GF-D8 (cell line): ENCODE data around the gene WNT1.

Experiments used
- DNase-seq: peaks from one replicate; lab custom pipeline; 2025; lab: John Stamatoyannopoulos, UW

The WNT1 gene

DNA sequence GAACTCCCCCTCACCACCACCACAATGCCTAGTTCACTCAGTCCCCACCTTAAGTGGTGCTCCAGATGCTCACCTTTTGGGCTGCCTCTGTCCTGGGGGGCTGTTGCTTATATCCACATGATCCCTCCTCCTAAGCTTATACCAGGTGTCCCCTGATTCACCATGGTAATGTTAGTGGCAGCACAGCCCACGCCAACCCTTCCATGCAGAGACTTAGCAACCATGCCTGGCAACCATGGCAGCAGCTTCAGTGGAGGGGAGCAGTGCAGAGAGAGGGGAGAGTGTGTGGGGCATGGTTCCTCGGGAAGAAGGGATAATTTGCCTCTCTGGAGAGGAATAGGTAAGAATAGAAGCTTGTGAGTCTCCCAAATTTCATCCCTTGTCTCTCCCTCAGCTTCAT is 22.2 kb downstream of the WNT1 start:
- no peak for DNase-seq

DNA sequence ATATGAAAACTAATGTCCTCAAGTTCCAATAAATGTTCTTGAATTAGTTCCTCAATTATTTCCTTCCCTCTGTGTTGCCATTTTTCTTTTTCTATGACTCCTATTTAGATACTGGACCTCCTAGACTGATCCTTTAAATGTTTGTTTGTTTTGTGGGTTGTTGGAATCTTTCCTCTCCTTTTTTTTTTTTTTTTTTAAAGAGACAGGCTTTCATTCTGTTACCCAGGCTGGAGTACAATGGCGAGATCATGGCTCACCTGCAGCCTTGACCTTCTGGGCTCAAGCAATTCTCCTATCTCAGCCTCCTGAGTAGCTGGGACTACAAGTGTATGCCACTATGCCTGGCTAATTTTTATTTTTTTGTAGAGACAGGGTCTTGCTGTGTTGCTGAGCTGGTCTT is 30.8 kb downstream of the WNT1 start:
- DNase-seq: no peak

DNA sequence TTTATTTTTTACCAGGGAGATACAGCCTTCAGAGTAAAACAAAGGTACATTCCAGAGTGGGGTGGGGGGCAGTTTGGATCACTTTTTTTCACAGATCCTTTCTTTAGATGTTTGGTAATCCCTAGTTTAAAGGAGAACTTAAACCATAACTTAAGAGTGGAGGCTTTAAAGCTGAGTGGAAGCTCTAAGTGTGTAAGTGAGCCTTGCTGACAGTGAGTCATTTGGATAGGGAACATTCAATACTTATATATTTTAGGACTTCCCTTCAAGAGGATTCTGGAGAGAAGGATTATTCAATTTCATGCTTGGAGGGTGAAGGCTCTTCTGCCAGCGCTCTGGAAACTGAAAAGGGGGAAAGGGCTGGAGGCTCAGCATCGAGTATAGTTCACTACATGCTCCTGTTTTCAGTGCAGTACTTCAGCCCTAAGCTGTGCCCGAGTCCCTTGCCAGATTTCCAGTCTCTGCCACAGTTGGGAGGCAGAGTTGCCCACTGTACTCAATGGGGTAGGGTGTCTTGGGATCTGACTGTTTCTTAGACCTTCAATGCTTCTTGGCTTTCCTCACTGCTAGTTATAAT is 32.1 kb downstream of the WNT1 start:
- no peak for DNase-seq

DNA sequence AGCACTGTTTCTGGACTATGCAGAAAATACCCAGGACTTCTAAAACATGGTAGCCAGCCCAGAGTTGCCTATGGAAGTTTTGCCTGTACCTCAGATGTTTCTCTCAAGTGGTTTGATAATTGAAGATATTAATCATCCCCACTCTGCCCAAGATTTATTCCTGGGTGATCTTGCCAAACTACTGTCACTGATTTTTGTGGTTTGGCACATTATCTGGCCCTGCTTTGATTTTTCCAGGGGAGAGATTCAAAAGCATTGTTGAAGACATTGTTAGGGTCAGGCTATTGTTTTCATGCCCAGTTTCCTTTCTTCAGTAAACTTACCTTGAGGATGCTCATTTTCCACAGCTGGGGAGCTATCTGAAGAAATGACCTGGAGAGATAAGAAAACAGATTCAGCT is 34.6 kb downstream of the WNT1 start:
- no peak for DNase-seq

DNA sequence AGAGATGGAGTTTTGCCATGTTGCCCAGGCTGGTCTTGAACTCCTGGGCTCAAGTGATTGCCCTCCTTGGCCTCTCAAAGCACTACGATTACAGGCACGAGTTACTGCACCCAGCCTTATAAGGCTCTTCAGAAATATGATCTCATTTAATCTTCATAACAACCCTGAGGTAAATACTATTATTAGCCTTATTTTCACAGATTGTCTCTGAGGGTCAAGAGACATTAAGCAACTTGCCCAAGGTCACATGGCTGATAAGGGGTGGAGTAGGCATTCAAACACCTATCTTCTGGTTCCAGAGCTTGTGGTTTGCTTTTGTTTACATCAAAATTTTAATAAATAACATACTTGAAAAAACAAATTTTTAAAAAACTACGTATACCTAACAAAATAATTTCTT is 35.3 kb downstream of the WNT1 start:
- DNase-seq: no peak

DNA sequence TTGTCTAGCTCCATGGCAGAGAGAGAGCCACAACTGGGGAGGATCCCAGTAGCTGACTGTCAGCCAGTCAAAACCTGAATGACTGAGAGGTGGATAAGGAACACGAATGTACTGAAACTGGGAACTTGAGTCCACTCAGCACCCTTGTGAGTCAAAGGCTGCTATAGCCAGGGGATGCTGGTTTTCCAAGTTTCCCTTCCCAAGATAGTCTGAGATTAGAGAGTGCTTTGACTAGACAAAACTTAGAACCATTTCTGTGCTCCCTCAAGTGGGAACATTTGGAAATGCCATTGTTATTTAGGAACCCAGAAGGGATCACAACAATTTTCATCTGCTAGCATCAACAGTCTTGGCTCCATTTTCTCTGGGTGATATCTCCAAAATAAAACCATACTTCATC is 36.4 kb downstream of the WNT1 start:
- DNase-seq: no peak

DNA sequence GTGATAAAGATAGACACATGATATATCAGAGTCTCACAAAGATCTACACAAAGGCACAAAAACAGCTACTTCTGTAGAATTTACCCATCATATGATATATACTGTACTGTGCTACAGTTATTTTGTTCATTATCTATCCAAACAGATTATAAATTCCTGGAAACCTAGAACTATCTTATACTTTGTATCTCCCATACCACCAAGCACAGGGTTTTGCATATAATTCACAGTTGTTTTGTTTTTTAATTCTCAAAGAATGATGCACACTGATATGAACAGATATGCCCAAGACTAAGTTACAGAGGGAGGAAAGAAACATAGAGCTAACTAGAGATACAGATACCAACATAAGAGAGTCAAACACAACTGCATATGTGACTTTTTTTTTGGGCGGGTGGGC is 37.1 kb downstream of the WNT1 start:
- no peak for DNase-seq

DNA sequence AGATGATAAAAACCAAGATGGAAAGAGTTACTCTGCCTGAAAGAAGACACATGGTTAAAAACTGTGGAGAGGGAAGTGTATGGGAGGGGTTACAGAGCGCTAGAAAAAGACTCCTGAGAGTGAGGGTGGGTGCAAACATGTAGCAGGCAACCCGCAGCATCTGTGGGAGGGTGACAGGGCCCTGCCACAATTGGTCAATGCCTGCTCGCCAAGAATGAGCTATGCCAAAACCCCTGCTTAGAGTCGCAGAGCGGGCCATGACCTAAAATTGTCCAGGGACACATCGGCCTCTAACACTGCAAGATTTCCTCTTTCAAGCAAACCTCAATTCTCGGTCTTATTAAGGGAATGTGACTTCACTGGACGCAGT is 39.8 kb downstream of the WNT1 start:
- peak; percentile 38 for DNase-seq

DNA sequence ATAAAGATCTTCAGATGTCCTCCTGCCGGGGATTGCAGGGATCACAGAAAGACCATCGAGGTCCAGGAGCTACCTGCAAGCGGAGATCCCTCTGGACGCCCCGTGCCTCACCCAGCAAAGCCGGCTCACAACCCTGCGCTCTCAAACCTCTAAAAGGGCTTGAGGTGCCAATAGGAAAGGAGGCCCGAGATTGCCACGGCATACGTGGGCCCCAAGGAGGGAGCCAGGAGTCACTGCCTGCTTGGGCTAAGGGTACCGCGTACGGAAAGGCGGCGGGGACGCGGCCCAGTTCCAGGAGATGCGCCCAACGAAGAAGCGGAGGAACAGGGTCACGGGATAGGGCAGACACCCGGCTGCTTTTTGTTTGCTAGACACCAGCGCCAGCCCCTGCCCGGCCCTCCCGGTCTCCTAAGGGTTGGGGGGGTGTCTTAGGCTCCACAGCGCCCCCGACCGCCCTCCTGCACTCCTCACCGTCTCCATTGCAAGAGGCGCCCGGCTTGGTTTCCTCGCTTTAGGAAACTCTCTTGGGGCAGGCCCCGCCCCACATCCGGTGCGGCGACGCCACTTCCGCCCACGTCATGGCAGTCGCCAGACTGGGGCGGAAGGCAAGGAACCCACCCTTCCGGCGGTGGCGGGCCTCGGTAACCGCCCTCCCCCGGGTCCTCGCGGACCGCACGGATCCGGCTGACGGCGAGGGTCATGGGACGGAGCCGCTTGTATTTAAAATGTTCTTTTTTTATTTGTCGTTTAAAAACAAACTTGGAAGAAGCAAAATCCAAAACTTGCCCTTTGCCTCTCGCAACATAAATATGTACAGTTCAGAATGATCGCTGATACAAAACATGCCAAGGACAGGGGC is 40.4 kb downstream of the WNT1 start, which contains the start of gene PRKAG1:
PRKAG1 (minus strand) TSS at position 516 of the 859 bp plus-strand sequence; CDS start at position 480, 36 bp downstream.
- DNase-seq: peak; percentile 90

DNA sequence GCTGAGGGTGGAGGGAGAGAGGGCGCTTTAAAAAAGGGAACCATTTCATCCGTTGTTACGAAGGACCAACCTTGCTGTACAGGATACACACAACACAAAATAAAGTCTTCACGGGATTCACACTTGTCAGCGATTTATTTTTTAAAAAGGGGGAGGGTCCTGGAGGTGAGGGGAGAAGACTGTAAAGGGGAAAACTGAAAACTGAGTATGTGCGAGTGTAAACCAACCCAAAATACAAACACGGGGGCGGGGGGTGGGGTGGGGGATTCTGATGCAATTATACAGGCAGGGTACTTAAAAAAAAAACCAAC is 41.0 kb downstream of the WNT1 start:
- DNase-seq: peak; percentile 66

DNA sequence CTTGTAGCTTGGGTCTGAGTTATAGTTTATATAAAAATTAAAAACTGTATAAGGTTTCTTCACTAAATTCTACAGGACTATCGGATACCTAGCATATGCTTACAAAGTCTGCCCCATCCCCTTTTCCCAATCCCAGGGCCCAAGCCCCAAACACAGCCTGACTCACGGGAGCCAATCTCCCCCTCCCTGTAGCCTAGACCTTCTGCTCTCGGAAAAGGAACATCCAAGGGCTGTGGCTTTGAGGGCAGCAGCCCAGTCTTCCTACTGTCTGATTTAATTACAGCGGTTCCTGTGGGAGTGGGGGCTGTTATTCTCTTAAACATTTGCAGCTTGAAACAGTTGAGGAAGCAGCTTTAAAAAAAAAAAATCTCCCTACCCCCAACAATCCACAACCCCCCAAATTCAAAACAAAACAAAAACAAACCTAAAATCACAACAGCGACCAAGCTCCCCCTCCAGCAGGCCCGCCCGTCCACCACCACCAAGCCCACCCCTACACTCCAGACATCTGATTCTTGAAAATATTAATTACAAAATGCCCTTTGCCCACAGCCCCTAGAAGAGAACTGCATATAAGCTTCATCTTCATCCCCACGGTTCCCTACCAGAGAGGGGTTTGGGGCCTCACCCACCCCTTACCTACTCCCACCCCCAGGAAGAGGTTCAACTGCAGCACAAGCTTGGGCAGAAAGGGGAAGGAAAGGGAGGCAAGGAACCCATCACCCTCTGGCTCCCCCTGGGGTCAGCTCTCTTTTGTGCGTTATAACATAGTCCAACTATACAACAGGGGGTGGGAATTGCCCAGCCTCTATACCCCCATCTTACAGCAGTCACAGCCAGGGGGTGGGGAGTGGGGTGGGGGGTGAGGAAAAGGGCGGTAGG is 41.6 kb downstream of the WNT1 start:
- peak; percentile 62 for DNase-seq

DNA sequence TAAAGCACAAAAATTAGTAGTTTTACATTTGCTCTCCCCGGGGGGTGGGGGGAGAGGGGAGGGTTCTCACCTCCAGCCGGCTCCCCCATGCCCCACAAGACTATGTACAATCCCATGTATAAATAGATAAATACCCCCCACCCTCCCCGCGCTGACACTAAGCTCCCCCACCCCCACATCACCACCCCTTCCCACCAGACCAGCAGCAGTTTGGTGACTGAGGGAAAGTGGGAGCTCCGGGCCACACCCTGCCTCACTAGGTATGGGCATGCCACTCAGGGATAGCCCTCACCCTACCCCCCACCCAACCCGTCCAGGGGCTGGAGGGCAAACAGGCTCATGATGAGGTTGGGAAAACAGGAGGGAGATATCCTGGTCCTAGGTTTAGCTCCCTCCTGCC is 42.3 kb downstream of the WNT1 start:
- no peak for DNase-seq

DNA sequence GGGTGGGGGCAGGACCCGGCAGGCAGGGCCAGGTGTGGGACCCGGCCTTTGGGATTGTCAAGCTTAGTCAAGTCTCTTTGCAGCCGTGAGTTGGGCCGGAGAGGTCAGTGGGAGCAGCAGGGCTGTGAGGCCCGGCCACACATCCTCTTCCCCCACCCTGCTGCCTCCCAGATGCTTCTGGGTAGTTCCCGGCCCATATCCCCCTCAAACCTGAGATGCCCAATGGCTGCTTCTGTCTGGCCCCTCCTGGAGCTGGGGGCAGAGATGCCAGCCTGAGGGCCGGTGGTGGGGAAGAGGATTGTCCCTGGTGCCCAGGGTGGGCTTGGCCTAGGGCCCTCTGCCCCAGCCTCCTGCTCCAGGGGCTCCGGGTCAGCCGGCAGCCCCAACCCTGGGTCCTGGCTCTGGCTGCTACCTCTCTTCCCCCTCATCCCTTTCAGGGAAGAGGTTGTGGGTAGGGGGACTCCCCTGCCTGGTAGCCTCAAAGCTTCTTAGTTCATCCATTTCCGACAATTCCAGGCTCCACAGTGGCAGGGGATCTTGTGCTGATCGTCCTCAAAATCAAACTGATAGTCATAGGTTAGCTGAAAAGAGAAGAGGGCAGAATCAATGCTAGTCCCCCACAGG is 43.3 kb downstream of the WNT1 start:
- DNase-seq: no peak

DNA sequence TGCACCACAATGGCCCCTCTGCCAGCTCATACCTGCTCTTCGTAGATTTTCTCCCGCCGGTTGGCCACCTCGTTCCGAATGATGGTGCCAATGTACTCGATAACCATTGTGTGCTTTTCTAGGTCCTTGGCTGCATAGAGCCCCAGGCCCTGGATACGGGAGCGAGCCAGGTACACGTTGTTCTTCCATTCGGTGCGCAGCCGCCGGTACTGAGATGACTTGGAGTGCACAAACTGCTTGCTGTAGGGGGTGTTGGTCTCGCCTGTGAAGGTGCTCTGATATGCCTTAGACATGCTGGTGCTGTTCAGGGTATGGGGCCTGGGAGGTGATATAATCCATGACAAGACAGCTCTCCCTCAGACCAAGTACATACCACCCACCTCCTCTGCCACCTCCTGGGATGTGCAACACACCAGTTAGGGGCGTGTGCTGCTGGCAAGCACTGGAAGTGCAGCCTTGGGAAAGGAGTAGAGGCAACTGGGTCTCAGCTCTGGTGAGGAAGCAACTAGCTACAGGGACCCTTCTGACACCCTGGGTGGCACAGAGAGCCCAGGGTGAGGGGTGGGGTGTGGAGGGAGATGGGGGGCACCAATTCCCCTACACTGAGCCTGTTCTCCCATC is 44.5 kb downstream of the WNT1 start:
- no peak for DNase-seq

DNA sequence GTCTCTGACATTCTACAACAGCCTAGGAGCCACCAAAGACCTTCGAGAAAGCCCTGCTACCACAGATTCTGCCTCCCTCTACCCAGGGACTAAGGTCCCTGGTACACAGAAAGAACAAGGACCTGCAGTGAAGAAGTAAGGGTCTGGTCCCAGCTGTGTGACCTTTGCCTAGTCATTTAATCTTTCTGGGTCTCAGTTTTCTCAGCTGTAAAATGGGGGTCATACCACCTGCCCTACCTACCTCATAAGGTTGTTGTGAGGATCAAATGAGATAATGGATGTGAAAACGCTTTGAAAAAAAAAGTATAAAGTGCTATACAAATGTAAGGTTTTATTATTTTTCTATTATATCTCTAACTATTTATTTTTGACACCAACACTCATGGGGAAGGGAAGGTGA is 45.7 kb downstream of the WNT1 start:
- no peak for DNase-seq

DNA sequence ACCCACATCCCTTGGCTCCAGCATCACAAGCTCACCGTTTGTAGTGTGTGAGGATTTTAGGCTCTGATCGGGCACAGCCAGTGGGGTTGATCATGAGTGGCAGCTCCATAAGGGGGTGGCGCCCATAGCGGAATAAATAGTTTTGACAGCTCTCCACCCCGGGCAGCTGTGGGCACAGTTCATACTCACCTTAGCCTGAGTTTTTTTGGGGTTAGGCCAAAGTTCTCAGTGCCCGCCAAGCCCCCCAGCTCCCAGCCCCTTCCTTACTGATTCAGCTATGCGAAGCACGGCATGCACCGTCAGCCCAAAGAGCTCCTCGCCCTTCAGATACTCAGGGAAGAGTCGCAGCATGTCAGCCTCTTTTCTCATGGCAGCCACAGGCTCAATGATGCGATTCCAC is 46.4 kb downstream of the WNT1 start:
- DNase-seq: no peak

DNA sequence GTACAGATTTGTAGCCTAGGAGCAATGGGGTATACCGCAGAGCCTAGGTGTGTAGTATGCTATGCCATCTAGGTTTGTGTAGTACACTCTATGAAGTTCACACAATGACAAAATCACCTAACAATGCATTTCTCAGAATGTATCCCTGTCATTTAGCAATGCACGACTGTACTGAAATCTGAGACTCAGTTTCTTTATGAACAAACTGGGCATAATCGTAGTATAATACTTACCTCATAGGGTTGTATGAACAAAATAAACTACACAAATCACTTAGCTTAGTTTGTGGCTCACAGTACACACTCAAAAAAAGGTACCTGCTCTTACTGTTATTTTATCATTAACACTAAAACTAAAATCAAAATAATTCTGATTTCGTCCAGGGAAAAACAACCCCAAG is 47.3 kb downstream of the WNT1 start:
- DNase-seq: no peak

DNA sequence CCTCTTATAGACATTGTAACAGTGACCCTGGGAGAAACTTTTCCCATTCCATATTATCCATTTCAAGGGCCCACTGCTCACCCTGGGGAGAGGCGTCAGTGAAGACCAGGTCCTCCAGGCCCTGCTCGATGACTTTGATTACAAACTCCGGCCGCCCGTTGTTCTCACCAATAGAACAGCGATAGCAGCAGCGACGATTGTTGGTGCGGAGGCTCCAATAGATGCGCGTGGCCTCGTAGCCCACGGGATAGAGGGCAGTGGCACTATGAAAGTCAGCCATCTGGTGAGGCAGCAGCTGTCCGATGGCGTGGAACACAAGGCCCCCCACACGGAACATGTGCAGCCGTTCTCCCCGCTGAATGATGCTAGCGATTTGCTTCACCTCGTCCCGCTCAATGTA is 48.0 kb downstream of the WNT1 start:
- no peak for DNase-seq

DNA sequence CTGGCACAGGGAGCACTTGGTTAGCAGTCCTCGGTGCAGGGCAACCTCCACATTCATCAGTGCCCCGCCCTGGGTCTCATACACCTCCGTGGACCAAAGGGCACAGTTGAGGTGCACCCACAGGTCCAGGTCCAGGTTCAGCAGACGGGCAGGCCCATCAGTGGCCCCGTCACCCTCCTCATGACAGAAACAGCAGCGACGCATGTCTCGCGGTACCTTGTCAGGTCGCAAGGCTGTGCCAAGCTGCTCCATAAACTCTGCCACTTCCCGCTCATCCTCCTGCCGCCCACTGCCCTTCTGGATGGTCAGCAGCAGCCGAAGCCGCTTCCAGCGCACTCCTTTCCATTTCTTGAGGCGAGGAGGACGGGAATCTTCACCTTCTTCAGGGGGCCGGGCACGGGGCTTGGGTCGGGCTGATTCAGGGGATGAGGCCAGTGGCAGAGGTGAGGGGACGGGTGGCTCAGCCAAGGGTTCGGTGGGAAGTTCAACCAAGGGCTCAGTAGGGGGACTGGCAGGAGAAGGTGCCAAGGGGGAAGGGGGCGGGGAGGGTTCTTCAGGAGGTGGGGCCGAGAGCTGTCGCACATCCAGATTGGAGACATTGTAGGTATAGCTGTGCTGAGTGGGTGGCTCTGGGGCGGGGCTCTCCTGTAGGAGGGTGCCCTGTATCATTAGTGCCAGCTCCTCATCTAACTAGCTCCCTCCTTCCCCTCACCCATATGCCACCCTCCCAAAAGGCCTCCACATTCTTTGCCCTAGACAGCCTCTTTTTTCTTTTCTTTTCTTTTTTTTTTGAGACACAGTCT is 48.8 kb downstream of the WNT1 start:
- DNase-seq: no peak

DNA sequence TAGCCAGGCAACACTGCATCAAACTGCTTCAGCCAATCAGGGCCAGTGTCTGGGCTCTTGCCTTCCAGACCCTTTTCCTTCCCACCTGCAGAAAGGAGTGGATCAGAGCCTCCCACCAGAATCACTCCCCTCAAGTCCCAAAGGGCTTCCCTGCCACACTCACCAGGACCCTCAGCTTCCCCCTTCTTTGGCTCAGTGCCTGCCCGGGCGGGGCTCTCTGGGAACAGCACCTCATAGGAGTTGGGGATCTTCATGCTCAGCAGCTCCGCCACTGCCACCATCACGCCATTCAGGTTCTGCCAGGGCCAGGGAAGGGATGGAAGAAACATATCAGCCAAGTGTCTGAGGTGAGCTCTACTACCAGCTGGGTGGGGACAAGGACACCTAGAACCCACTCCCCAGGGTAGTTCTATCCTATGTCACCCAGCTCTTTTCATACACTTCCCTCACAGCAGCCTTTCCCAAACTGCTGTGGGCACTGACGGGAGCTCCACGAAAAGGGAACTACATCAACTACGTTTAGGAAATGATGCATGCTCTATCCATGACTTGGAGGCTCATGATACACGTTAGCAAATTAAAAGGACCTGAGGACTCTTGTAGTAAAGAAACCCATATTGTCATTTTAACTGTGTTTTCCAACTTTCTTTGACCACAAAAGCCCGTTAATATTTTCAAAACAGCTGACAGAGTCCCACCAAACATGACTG is 49.9 kb downstream of the WNT1 start:
- DNase-seq: no peak
